ENCODE results near the gene MACO1.

DNA sequence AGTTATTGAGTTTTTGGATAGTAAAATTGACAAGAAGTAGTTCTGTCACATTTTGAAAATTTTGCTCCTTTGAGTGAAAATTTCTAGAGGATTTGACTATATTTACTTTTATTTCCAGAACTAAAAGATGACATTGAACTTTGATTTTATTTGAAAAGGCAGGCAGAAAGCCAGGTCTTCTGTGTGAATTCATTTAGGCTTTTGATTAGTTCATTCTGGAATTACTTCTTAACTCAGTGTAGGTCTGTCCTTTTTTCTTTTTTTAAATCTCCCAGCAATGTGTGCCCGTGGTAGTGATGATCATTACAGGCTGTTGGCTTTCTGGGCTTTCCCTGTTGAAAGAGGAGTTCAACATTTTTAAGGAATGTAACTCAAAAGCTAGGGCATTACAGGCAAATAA lies 53.8 kb downstream of the MACO1 start:
- TF ChIP-seq POLR2A (IDR thresholded peaks at IDR 0.05; ENCODE audit: low read length) (no peak), GATA1 (IDR thresholded peaks at IDR 0.05; ENCODE audit: low read depth, low read length) (no peak)
